Fibroblast of lung (primary cell): ENCODE results near the gene TMEM132D. TPM values are rescaled to one million over a fixed set of nuclear protein-coding genes. Genes with fewer than 3 reads are reported as not detected.

Experiments used
- DNase-seq, 2 donors: peaks; one replicate each; pipeline versions ENCODE4 v3.0.0 to v3.0.0-alpha.2; 2010; ENCODE audit warnings: low read depth in 2 of 2
- H2AFZ ChIP-seq: 2 replicates; pipeline ENCODE4 v1.5.1; 2012; ENCODE audit warnings: low read length, control low read depth, inconsistent platforms
- H3K27ac ChIP-seq: 2 replicates; pipeline ENCODE4 v1.5.1; 2011; ENCODE audit warnings: low read length, control low read depth; ENCODE audit not compliant: insufficient read depth
- H3K27me3 ChIP-seq: 2 replicates; pipeline ENCODE4 v1.5.1; 2011; ENCODE audit warnings: mild to moderate bottlenecking, low read length; ENCODE audit not compliant: control insufficient read depth, insufficient read depth
- H3K36me3 ChIP-seq: 2 replicates; pipeline ENCODE4 v1.5.1; 2011; ENCODE audit warnings: low read length; ENCODE audit not compliant: control insufficient read depth, insufficient read depth
- H3K4me1 ChIP-seq: 2 replicates; pipeline ENCODE4 v1.5.1; 2011; ENCODE audit warnings: low read length; ENCODE audit not compliant: control insufficient read depth, insufficient read depth; ENCODE audit errors: extremely low read depth
- H3K4me2 ChIP-seq: 2 replicates; pipeline ENCODE4 v1.5.1; 2011; ENCODE audit warnings: low read length, control low read depth; ENCODE audit not compliant: insufficient read depth; ENCODE audit errors: extremely low read depth
- H3K4me3 ChIP-seq, 4 experiments: fragments of 200-600 bp in 1 of 4; sonication (generic) in 1 of 4; replicated peaks in 1 of 4; 2 replicates each; pipeline ENCODE4 v1.5.1; 2011 to 2016; ENCODE audit warnings: low read length in 4 of 4, low read depth in 3 of 4, mild to moderate bottlenecking in 3 of 4, control low read depth in 2 of 4, inconsistent platforms in 1 of 4, mixed read lengths in 1 of 4; ENCODE audit not compliant: insufficient read depth in 1 of 4; ENCODE audit errors: control extremely low read depth in 1 of 4
- H3K79me2 ChIP-seq: 2 replicates; pipeline ENCODE4 v1.5.1; 2012; ENCODE audit warnings: mild to moderate bottlenecking, low read length, inconsistent platforms; ENCODE audit not compliant: control insufficient read depth, insufficient read depth
- H3K9ac ChIP-seq: 2 replicates; pipeline ENCODE4 v1.5.1; 2011; ENCODE audit warnings: mild to moderate bottlenecking, low read length, control low read depth; ENCODE audit not compliant: insufficient read depth
- H3K9me3 ChIP-seq: 2 replicates; pipeline ENCODE4 v1.5.1; 2012; ENCODE audit warnings: low read depth, low read length; ENCODE audit not compliant: control insufficient read depth, insufficient read depth
- H4K20me1 ChIP-seq: 2 replicates; pipeline ENCODE4 v1.5.1; 2011; ENCODE audit warnings: low read length; ENCODE audit not compliant: control insufficient read depth, insufficient read depth; ENCODE audit errors: extremely low read depth
- CTCF ChIP-seq, 2 donors: IDR thresholded peaks in 1 of 2; conservative IDR thresholded peaks in 1 of 2; 1 replicate in 1 of 2; 2 replicates in 1 of 2; pipeline ENCODE4 v1.5.1; 2011 to 2012; ENCODE audit warnings: low read length in 2 of 2, control low read depth in 1 of 2, inconsistent platforms in 1 of 2, low read depth in 1 of 2, mild to moderate bottlenecking in 1 of 2
- EZH2 ChIP-seq: IDR thresholded peaks from 2 replicates; pipeline ENCODE4 v1.5.1; 2012; ENCODE audit warnings: low read length, control low read depth, mild to moderate bottlenecking; ENCODE audit errors: missing control alignments
- polyA minus RNA-seq: library from RNA; depleted of rRNA, polyadenylated mRNA; stranded (reverse); fragments of >200 nt; gene quantifications from 2 replicates; pipeline ENCODE4 v1.2.3, GENCODE V29; 2011; ENCODE audit warnings: low replicate concordance
- polyA plus RNA-seq, 2 donors: library from polyadenylated mRNA; depleted of rRNA in 1 of 2; stranded (reverse) in 1 of 2; unstranded in 1 of 2; fragments of >200 nt; gene quantifications; 2 replicates each; pipeline ENCODE4 v1.2.1, GENCODE V29; 2011 to 2012; ENCODE audit warnings: missing spikeins in 1 of 2
- total RNA-seq: library from RNA; depleted of rRNA; stranded (reverse); fragments of >200 nt; gene quantifications from 2 replicates; pipeline ENCODE4 v1.2.1, GENCODE V29; 2014

The TMEM132D gene
- total RNA-seq (not detected in 2 replicates), polyA plus RNA-seq (not detected in 2 replicates), polyA minus RNA-seq (not detected in 2 replicates)
- polyA plus RNA-seq (2012), result not detected in 2 replicates

GRCh38 chr12:129903956-129904829 is at the start of gene TMEM132D:
TMEM132D (minus strand) TSS chr12:129904025.
- Histone ChIP-seq H3K4me1 (no peaks in the 10 kb centered on the region), H3K4me3 (no peak within 1 kb of the TSS), H3K36me3 (no peaks in the 10 kb centered on the region), H3K79me2 (no peaks in the 10 kb centered on the region), H3K9ac (no peak within 1 kb of the TSS), H3K4me2 (no peak within 1 kb of the TSS), H3K9me3 (no peaks in the 10 kb centered on the region), H4K20me1 (no peaks in the 10 kb centered on the region), H3K27me3 (no peaks in the 10 kb centered on the region), H2AFZ (no peak within 1 kb of the TSS), H3K27ac (no peak within 1 kb of the TSS)
- no peak for TF ChIP-seq EZH2
- TF ChIP-seq CTCF (conservative IDR thresholded peaks at IDR 0.05 in 1 of 2, IDR thresholded peaks at IDR 0.05 in 1 of 2; ENCODE audit: low read depth in 1 of 2, low read length in 2 of 2), result no peak
- peak in 1 of 2 donors; percentile 42 for DNase-seq

- no peak overlapping the region for H3K27ac ChIP-seq
- no peak overlapping the region for H3K4me2 ChIP-seq
- no peak overlapping the region for H3K4me3 ChIP-seq
- no peak for TF ChIP-seq CTCF (conservative IDR thresholded peaks at IDR 0.05 in 1 of 2, IDR thresholded peaks at IDR 0.05 in 1 of 2; ENCODE audit: low read depth in 1 of 2, low read length in 2 of 2)
- no peak for TF ChIP-seq EZH2
- no peak for DNase-seq
- H3K4me1 ChIP-seq, result no peaks in the 10 kb centered on the region
- no peaks in the 10 kb centered on the region for H3K79me2 ChIP-seq
- H3K9ac ChIP-seq, result no peak overlapping the region
- H2AFZ ChIP-seq, result no peak overlapping the region
- H3K9me3 ChIP-seq, result no peaks in the 10 kb centered on the region
- H3K36me3 ChIP-seq, result no peaks in the 10 kb centered on the region
- no peaks in the 10 kb centered on the region for H3K27me3 ChIP-seq
- no peaks in the 10 kb centered on the region for H4K20me1 ChIP-seq
Measured at GRCh38 chr12:129949651-129950050, 45.8 kb upstream of the TMEM132D start.

- H2AFZ ChIP-seq, result no peak overlapping the region
Measured at GRCh38 chr12:129941618-129942017, 37.8 kb upstream of the TMEM132D start.

More at GRCh38 chr12:129941618-129942017, 37.8 kb upstream of the TMEM132D start:
- no peak for TF ChIP-seq CTCF (conservative IDR thresholded peaks at IDR 0.05 in 1 of 2, IDR thresholded peaks at IDR 0.05 in 1 of 2; ENCODE audit: low read depth in 1 of 2, low read length in 2 of 2)
- no peak for TF ChIP-seq EZH2
- no peak for DNase-seq
- H3K27ac ChIP-seq, result no peak overlapping the region
- no peaks in the 10 kb centered on the region for H3K79me2 ChIP-seq
- no peak overlapping the region for H3K4me2 ChIP-seq
- no peaks in the 10 kb centered on the region for H3K27me3 ChIP-seq
- H3K36me3 ChIP-seq, result no peaks in the 10 kb centered on the region
- H3K9ac ChIP-seq, result no peak overlapping the region
- no peaks in the 10 kb centered on the region for H3K9me3 ChIP-seq
- H3K4me1 ChIP-seq, result no peaks in the 10 kb centered on the region
- H3K4me3 ChIP-seq, result no peak overlapping the region
- H4K20me1 ChIP-seq, result no peaks in the 10 kb centered on the region
